ENCODE measurements around the gene EDDM13. TPM values are rescaled to one million over a fixed set of nuclear protein-coding genes. Genes with fewer than 3 reads are reported as not detected.

EDDM13 gene
- total RNA-seq, 6 experiments from 2014 or later: not detected

DNA sequence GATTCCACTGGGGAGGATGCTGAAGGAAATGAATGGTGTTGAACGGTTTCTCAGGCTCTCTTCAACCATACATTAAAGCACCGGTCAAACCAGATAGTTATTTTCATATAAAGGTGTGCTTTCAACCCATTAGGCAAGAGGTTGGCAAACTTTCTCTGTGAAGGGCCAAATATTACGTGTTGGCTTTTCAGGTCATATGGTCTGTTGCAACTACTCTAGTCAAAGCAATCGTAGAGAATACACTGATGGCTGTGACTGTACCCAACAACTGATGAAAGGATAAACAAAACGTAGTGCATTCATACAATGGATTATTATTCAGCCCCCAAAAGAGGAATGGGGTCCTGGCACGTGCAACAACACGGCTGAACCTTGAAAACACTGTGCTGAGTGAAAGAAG is 36.2 kb downstream of the EDDM13 start:
- H3K4me3 ChIP-seq: no peak overlapping the region
- peak; percentile 58 to 90 (median 80) for ATAC-seq
- 35% methylated on average over 7 of the region's 7 CpGs for WGBS (ENCODE audit: insufficient coverage, low coverage, low lambda C conversion rate, missing lambda C conversion rate)
- no peak for DNase-seq
- peaks cover 0 to 9% (median 4%) of the 10 kb centered on the region in 4 donors for H3K4me1 ChIP-seq
- no peak overlapping the region for H3K27ac ChIP-seq
- H3K27me3 ChIP-seq: no peaks in the 10 kb centered on the region
- no peak for TF ChIP-seq POLR2A (IDR thresholded peaks at IDR 0.05)
- TF ChIP-seq, protein P1, sequence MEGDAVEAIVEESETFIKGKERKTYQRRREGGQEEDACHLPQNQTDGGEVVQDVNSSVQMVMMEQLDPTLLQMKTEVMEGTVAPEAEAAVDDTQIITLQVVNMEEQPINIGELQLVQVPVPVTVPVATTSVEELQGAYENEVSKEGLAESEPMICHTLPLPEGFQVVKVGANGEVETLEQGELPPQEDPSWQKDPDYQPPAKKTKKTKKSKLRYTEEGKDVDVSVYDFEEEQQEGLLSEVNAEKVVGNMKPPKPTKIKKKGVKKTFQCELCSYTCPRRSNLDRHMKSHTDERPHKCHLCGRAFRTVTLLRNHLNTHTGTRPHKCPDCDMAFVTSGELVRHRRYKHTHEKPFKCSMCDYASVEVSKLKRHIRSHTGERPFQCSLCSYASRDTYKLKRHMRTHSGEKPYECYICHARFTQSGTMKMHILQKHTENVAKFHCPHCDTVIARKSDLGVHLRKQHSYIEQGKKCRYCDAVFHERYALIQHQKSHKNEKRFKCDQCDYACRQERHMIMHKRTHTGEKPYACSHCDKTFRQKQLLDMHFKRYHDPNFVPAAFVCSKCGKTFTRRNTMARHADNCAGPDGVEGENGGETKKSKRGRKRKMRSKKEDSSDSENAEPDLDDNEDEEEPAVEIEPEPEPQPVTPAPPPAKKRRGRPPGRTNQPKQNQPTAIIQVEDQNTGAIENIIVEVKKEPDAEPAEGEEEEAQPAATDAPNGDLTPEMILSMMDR (IDR thresholded peaks at IDR 0.05): no peak
- H3K36me3 ChIP-seq: no peaks in the 10 kb centered on the region
- intact Hi-C loops (cut with DNase I): no loop called here
- H3K9me3 ChIP-seq: no peaks in the 10 kb centered on the region

DNA sequence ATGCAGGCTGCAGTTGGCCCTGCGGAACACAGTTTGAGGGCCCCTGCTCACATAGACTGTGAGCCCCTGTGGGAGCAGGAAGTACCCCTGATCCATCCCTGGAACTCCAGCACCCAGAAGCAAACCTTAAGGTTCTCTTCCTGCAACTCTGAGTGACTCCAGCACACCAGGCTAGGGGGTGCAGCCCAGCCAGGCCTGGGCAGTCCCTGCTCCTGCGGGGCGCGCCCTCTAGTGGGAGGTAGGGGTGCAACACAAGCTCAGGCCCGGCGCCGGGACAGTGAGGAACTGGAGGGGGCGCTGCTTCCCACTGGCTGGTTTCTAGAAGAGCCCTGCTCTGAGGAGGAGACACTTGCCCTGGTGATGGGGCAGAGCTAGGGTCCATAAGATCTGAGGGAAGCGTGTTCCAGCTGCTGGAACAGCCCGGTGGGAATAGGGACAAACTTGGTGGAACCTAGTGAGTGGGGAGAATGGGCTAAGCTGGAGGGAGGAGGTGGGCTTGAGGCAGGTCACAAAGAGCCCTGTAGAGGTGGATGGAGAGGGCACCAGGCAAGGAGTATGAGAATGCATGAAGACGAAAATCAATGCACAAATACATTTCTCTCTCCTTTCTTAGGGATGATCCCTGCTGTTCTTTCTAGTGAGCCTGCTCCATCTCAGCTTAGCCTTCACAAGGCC is 37.1 kb downstream of the EDDM13 start:
- no peak overlapping the region for H3K4me3 ChIP-seq
- peak in 2 of 4 donors; percentile 27 to 40 for ATAC-seq

DNA sequence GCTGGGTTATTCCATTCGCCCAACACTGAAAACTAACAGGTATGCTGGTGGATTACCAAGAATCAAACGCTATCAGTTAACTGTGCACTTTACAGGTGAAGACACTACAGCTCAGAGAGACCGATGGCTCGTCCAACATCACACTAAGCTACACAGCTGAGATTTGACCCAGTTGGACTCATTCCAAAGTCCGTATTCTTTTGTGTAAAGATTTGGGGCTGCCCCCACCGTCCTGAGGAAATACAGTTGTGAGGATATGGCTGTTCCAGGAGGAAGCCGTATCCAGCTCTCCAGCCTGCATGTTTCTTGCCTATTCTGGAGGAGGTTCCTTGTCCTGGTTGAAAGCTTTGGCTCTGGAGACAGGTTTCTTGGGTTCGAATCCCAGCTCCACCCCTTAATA is 37.9 kb downstream of the EDDM13 start:
- H3K27ac ChIP-seq: no peak overlapping the region
- no peaks in the 10 kb centered on the region for H3K27me3 ChIP-seq
- H3K4me1 ChIP-seq: peaks cover 0 to 11% (median 5%) of the 10 kb centered on the region in 4 donors
- intact Hi-C loops (cut with DNase I): no loop called here
- no peaks in the 10 kb centered on the region for H3K9me3 ChIP-seq
- DNase-seq (no peak), ATAC-seq (no peak)
- H3K4me3 ChIP-seq: no peak overlapping the region
- TF ChIP-seq, protein P1 (IDR thresholded peaks at IDR 0.05): no peak
- TF ChIP-seq POLR2A (IDR thresholded peaks at IDR 0.05): no peak
- 65% methylated on average over 8 of the region's 8 CpGs for WGBS (ENCODE audit: insufficient coverage, low coverage, low lambda C conversion rate, missing lambda C conversion rate)
- no peaks in the 10 kb centered on the region for H3K36me3 ChIP-seq

More for the DNA sequence above, 37.1 kb downstream of the EDDM13 start:
- no peaks in the 10 kb centered on the region for H3K27me3 ChIP-seq
- H3K9me3 ChIP-seq: no peaks in the 10 kb centered on the region
- intact Hi-C loops (cut with DNase I): no loop called here
- TF ChIP-seq, protein P1 (IDR thresholded peaks at IDR 0.05): peak; percentile 33 to 49 (median 40)
- no peak for TF ChIP-seq POLR2A (IDR thresholded peaks at IDR 0.05)
- DNase-seq: peak in 1 of 3 donors; percentile 47
- 86% methylated on average over 4 of the region's 11 CpGs for WGBS (ENCODE audit: insufficient coverage, low coverage, low lambda C conversion rate, missing lambda C conversion rate)
- peaks cover 0 to 11% (median 5%) of the 10 kb centered on the region in 4 donors for H3K4me1 ChIP-seq
- H3K36me3 ChIP-seq: no peaks in the 10 kb centered on the region
- no peak overlapping the region for H3K27ac ChIP-seq

DNA sequence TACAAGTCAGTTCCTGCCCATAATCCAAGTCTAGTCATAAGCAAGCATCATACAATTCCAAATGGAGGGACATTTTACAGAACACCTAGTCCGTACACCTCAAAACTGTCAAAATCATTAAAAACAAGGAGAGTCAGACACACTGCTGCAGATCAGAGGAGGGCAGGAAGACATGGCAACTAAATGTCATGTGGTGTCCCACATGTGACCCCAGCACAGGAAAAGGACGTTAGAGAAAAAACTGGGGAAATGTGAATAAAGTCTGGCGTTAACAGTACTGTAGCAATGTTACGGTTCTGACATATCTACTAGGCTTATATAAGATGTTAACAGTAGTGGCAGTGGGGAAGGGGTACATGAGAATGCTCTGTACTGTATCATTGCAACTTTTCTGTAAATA is 39.8 kb downstream of the EDDM13 start:
- H3K9me3 ChIP-seq: no peaks in the 10 kb centered on the region

More for the DNA sequence above, 39.8 kb downstream of the EDDM13 start:
- H3K27ac ChIP-seq: no peak overlapping the region
- WGBS (ENCODE audit: insufficient coverage, low coverage, low lambda C conversion rate, missing lambda C conversion rate): 50% methylated on average over 4 of the region's 4 CpGs
- no peak for ATAC-seq
- no peak for DNase-seq
- intact Hi-C loops (cut with DNase I): no loop called here
- no peaks in the 10 kb centered on the region for H3K36me3 ChIP-seq
- no peak overlapping the region for H3K4me3 ChIP-seq
- peaks cover 0 to 18% (median 7%) of the 10 kb centered on the region in 4 donors for H3K4me1 ChIP-seq
- TF ChIP-seq, protein P1 (IDR thresholded peaks at IDR 0.05): no peak
- TF ChIP-seq POLR2A (IDR thresholded peaks at IDR 0.05): no peak
- no peaks in the 10 kb centered on the region for H3K27me3 ChIP-seq

Data from right lobe of liver (tissue), 6 donors.